Left cardiac atrium (tissue), 4 donors: ENCODE measurements around the gene ZNF789. TPM values are rescaled to one million over a fixed set of nuclear protein-coding genes. Genes with fewer than 3 reads are reported as not detected.
"Not testable (repeated sequence)": the region's sequence is repeated elsewhere in the genome, so short reads cannot be mapped to it uniquely, and the experiment has no call there.

Source experiments
- ATAC-seq, 2 donors: fragments of 200-7000 bp; cut with Tn5 transposase; one replicate each; pipeline ENCODE4 v1.9.1; 2020; ENCODE audit warnings: mild to moderate bottlenecking in 2 of 2, moderate library complexity in 2 of 2
- DNase-seq: peaks from one replicate; pipeline ENCODE4 v3.0.0-alpha.2; 2020
- intact Hi-C, 2 donors: fragments of 100-400 bp; cut with DNase I; formaldehyde crosslinking; loops; one replicate each; pipeline versions ENCODE4 v1.14.1 to v1.15.1; 2022 to 2023
- total RNA-seq, 2 donors: library from RNA; stranded (reverse); fragmentation: NEBNext Ultra II Directional; extraction: Animal tissue kit (Norgen Biotek cat#: 25700); gene quantifications; one replicate each; pipeline ENCODE4 v1.2.1, GENCODE V29; 2021
- donor health status: DM: no; HTN: yes; CAD: no.
- donor health status: DM: no; HTN: yes; CAD: no; lungs with severe emphysema.
- donor health status: DM: yes; HTN: yes; CAD: no.
- donor health status: Dilated cardiomyopathy.

The ZNF789 gene
- total RNA-seq, 2 donors from 2014 or later: 2.9 to 3.2 TPM

DNA sequence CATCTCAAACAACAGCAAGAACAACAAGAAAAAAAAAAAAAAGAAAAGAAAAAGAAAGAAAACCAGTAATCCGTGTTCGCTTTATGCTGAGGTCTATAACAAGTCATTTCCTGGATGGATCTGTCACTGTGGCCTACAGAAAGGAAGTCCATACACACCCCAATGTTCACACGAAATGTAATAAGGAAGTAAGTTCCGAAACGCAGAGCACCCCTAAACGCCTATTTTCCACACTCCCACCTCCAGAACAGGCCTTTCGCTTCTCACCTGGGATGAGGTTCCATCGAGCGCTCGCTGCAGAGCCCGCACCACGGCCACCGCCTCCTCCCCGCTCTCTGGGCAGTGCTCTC is 26.7 kb downstream of the ZNF789 start:
- no peak for DNase-seq
- intact Hi-C loops: loop anchor here in 1 of 2 donors (2.0 kb wide), 1 partner anchor 27 kb away; the partner anchor contains the start of gene ZNF789
- ATAC-seq: peak; percentile 13 to 14

DNA sequence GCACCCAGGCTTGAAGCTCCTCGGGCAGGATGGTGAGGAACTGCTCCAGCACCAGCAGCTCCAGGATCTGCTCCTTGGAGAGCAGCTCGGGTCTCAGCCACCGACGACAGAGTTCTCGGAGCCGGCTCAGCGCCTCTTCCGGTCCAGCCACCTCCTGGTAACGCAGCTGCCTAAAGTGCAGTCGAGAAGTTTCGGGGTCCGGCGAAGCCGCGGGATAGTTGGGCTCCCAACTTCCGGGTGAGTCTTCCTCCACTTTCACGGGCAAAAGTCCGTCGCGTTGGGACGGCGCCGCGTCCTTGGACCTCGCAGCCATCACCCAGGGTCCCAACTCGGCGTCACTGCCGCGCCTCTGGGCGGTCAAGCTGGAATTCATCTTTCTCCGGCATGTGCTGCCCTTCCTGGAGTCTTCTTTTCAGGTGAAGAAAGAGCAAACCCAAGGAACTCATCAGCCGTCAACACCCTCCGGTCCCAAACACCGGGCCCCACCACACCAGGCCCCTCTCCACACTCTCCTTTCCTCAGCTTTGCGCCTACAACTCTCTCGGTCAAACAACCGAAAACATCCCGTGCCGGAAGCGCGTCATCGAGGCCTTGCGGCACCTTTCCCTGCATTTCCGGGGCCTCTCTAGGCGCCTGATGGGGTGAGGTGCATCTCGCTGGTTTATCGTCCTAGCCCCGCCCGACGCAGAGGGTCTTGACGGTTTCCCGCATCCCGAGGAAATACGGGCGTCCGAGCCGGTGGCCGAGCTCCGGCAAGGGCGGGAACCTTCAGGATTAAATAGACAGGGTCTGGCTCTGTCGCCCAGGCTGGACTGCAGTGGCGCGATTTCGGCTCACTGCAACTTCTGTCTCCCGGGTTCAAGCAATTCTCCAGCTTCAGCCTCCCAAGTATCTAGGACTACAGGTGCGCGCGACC is 27.3 kb downstream of the ZNF789 start, which contains the start of gene ZNF394:
TSS of gene ZNF394 (minus strand) at position 561 of the 916 bp plus-strand sequence. CDS start at position 373, 188 bp downstream.
- intact Hi-C loops: loop anchor here in 1 of 2 donors (2.0 to 5.0 kb wide), 2 partner anchors 27 to 52 kb away; partner anchors contain the start of genes FAM200A and ZNF789
- ATAC-seq (peak; percentile 64 to 70), DNase-seq (peak; percentile 95)

DNA sequence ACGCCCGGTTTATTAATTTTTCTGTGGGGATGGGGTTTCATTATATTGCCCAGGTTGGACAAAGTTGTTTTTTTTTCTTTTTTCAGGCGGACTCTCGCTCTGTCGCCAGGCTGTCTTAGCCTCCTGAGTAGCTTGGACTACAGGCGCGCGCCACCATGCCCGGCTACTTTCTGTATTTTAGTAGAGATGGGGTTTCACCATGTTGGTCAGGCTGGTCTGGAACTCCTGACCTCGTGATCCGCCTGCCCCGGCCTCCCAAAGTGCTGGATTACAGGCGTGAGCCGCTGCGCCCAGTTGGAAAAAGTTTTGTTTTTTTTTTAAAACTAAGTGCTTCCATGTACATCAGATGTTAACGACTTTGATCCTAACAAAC is 27.9 kb downstream of the ZNF789 start:
- no peak for ATAC-seq
- no peak for DNase-seq
- intact Hi-C loops: loop anchor here in 1 of 2 donors (5.0 kb wide), 1 partner anchor 52 kb away; the partner anchor contains the start of gene FAM200A

GRCh38 chr7:99501236-99501635 is 28.5 kb downstream of the ZNF789 start:
- not testable (repeated sequence) for DNase-seq, ATAC-seq
- intact Hi-C loops: loop anchor here in 1 of 2 donors (5.0 kb wide), 1 partner anchor 51 kb away; the partner anchor contains the start of gene FAM200A

GRCh38 chr7:99504281-99504602 is 31.6 kb downstream of the ZNF789 start:
- ATAC-seq (peak; percentile 93 to 96), DNase-seq (no peak)
- intact Hi-C loops: loop anchor here in 1 of 2 donors (5.0 kb wide), 1 partner anchor 48 kb away; the partner anchor contains the start of gene FAM200A

DNA sequence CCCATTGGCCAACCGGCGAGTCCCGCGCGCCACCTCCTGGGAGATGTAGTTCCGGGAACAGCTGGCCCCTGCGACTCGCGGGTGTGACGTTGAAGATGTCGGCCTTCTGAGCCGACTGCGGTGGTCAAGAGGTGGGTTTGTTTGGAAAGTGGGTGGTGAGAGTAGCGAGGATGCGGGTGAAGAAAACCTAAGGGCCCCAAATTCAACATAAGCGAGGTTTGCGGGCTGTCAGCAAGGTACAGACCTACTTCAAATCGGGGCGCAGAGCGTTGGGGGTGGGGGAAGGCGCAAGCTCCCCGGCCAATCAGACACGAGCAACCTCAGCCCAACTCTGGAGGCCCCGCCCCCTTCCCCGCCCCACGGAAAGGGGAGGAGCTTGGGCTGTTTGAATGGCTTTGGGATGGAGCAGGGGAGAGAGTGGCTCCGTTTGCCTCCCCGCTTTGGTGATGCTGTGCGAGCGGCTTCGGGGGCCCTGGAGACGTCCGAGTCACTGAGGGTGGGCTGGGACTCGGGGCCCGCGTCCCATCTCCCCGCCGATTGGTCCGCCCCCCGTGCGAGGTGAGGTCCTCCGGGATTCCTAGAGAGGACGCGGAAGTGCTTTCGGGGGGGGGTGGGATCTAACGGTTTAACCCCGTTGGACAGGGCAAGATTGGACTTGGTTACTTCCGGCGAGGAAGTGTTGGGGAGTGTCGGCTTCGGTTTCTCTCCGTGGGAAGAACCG is 32.1 kb downstream of the ZNF789 start, which contains the start of gene ZKSCAN5:
TSS of gene ZKSCAN5 (plus strand) at position 60 of the 721 bp plus-strand sequence. CDS start 1,383 bp downstream, outside the sequence.
- peak; percentile 99 for DNase-seq
- peak; percentile 94 to 96 for ATAC-seq
- intact Hi-C loops: loop anchor here in 1 of 2 donors (5.0 kb wide), 1 partner anchor 48 kb away; the partner anchor contains the start of gene FAM200A

DNA sequence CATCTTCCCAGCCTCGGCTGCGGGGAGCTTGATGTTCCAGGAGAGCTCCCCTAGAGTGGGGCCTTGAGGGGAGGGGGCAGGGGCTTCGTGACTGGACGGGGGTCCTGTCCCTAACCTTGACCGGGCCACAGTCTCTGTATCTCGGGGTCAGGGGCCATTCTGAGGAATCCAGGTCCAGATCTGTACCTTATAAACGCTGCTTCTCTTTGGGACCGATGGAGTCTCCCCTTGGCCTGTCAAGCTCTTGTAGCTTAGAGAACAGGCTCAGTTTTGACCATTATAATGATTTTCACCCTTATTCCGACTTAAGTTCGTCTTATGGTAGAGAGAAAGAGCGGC is 32.6 kb downstream of the ZNF789 start:
- intact Hi-C loops: no loop called here
- ATAC-seq (no peak), DNase-seq (no peak)

DNA sequence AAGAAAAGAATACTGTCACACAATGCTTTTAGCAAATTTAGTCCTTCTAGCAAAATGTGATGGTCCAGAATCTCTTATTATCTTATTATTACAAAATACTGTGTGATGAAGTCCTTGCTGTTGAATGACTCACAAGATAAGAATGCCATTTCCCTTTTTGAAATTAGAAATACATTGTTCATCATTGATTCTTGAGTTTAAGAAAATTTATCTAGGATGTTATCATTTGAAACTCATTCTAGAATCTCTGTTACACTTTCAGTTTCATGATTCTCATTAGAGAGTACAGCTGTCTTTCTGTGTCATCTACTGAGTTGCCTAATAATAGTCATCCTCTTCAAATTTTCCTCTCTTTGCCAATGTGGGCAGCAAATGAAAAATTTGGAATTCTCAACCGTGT is 41.4 kb downstream of the ZNF789 start:
- DNase-seq: no peak
- ATAC-seq: no peak
- intact Hi-C loops: no loop called here

DNA sequence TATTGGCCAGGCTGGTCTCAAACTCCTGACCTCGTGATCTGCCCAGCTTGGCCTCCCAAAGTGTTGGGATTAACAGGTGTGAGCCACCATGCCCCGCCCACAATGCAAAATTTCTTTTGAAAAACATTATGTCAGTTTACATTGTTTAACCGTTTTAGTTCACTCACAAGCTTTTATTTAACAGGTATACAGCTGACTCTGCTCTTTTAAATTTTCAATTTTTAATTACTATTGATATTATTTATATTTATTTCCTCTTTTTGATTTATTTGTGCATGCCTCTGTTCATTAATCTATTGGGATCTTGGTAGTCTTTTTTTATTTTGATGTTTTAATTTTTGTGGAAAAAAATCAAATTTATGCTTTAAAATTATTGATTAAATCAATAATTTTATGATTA is 48.7 kb downstream of the ZNF789 start:
- DNase-seq (no peak), ATAC-seq (no peak)
- intact Hi-C loops: no loop called here

- DNase-seq (no peak), ATAC-seq (peak in 1 of 2 donors; percentile 32)
- intact Hi-C loops: no loop called here
Measured at GRCh38 chr7:99525713-99526440, 53.2 kb downstream of the ZNF789 start.

DNA sequence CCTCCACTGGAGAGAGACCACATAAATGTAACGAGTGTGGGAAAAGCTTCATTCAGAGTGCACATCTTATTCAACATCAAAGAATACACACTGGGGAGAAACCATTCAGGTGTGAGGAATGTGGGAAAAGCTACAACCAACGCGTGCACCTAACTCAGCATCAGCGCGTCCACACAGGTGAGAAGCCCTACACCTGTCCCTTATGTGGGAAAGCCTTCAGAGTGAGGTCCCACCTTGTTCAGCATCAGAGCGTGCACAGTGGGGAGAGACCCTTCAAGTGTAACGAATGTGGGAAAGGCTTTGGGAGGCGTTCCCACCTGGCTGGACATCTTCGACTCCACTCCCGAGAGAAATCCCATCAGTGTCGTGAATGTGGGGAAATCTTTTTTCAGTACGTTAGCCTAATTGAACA is 58.7 kb downstream of the ZNF789 start:
- DNase-seq (no peak), ATAC-seq (no peak)
- intact Hi-C loops: no loop called here

DNA sequence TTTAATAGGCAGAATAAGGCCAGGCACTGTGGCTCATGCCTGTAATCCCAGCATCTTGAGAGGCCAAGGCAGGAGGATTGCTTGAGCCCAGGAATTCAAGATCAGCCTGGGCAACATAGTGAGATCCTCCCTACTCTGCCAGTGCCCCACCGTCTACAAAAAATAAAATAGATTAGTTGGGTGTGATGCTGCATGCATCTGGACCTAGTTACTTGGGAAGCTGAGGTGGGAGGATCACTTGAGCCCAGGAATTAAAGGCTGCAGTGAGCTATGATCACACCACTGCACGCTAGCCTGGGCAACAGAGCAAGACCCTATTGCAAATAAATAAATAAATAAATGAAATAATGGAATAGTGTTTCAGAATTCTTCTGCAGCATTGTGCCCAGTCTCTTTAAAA is 63.0 kb downstream of the ZNF789 start:
- no peak for DNase-seq
- ATAC-seq: no peak
- intact Hi-C loops: no loop called here

Other genes with a start within 250 kb of the ZNF789 start
- not detected for gene MYH16, start 200.1 kb upstream of the ZNF789 start, total RNA-seq
- gene ARPC1A, start 147.0 kb upstream of the ZNF789 start, total RNA-seq: 100 to 1,000 TPM in 1 of 2 donors, 10 to 100 TPM in 1; 98.8 to 112 TPM
- 10 to 100 TPM; 71.7 to 88.0 TPM for gene ARPC1B, start 98.2 kb upstream of the ZNF789 start, total RNA-seq
- 10 to 100 TPM; 76.0 to 96.8 TPM for gene PDAP1, start 64.3 kb upstream of the ZNF789 start, total RNA-seq
- 10 to 100 TPM; 44.9 to 51.7 TPM for gene BUD31, start 63.9 kb upstream of the ZNF789 start, total RNA-seq
- 1 to 10 TPM; 2.6 to 2.8 TPM for gene PTCD1, start 34.1 kb upstream of the ZNF789 start, total RNA-seq
- gene CPSF4, start 33.9 kb upstream of the ZNF789 start, total RNA-seq: 10 to 100 TPM; 18.2 to 18.8 TPM
- 100 to 1,000 TPM; 617 to 633 TPM for gene ATP5MF, start 6.7 kb upstream of the ZNF789 start, total RNA-seq
- 10 to 100 TPM; 17.3 to 19.6 TPM for gene ZNF394, start 27.4 kb downstream of the ZNF789 start, total RNA-seq
- gene ZKSCAN5, start 31.8 kb downstream of the ZNF789 start, total RNA-seq: 1 to 10 TPM; 6.1 to 6.3 TPM
- gene FAM200A, start 79.2 kb downstream of the ZNF789 start, total RNA-seq: 1 to 10 TPM; 5.4 to 5.6 TPM
- gene ZNF655, start 85.8 kb downstream of the ZNF789 start, total RNA-seq: 10 to 100 TPM; 31.5 to 45.1 TPM
- gene TMEM225B, start 125.4 kb downstream of the ZNF789 start, total RNA-seq: under 1 TPM; 0.18 to 0.50 TPM
- gene ZSCAN25, start 144.1 kb downstream of the ZNF789 start, total RNA-seq: 1 to 10 TPM; 9.4 to 9.7 TPM
- under 1 TPM; 0.16 to 0.44 TPM for gene CYP3A5, start 207.1 kb downstream of the ZNF789 start, total RNA-seq